ENCODE data around the gene ARHGAP25.

Gene ARHGAP25

DNA sequence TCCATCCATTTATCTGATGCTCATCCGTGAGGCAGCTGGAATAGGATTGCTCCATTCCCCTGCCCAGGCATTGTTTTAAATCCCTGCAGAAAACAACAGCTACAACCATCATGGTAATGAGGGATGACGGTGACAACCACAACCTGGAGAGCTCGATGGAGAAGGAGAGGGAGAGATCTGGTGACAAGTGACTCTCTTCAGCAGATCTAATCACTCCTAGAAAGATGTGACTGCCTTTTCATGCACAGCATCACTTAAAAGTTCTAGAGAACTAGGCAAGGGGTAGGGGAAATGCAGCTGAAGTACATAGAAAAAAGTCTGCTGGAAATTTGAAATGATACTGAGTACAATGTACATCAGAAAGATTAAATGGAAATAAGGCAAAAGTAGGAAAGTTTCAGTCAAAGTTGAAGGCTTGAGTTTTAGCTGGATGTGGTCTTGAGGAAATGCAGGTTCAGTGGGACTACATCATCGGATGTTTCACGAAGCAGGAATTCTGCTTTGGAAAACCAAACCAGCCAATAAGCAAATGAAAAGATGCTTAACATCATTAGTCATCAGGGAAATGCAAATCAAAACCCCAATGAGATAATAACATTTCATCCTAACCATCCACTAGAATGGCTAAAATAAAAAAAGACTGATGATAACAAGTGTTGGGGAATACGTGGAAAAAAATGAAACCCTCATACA, 6.8 kb upstream of the ARHGAP25 start:
- H3K4me1 ChIP-seq (ENCODE audit: control insufficient read depth, low read length), result peaks cover 69% of the 10 kb centered on the region
- peak overlapping the region; percentile 59 for H3K4me2 ChIP-seq (ENCODE audit: low read length)
- H3K79me2 ChIP-seq (ENCODE audit: control insufficient read depth, low read length), result no peaks in the 10 kb centered on the region
- H3K36me3 ChIP-seq (ENCODE audit: control insufficient read depth, low read length), result no peaks in the 10 kb centered on the region
- no peaks in the 10 kb centered on the region for H3K9me3 ChIP-seq (ENCODE audit: control insufficient read depth, insufficient read depth, low read length)
- H3K27me3 ChIP-seq (ENCODE audit: control insufficient read depth, low read length), result no peaks in the 10 kb centered on the region
- peak overlapping the region; percentile 50 for H3K27ac ChIP-seq (ENCODE audit: low read depth, low read length)
- peaks cover 4% of the 10 kb centered on the region; the same call in 1 of the 2 replicates for H3F3A ChIP-seq (ENCODE audit: control insufficient read depth, insufficient read depth)
- no peaks in the 10 kb centered on the region for H3K9me2 ChIP-seq (replicated peaks; ENCODE audit: control insufficient read depth, low read length)
- TF ChIP-seq, protein P1, sequence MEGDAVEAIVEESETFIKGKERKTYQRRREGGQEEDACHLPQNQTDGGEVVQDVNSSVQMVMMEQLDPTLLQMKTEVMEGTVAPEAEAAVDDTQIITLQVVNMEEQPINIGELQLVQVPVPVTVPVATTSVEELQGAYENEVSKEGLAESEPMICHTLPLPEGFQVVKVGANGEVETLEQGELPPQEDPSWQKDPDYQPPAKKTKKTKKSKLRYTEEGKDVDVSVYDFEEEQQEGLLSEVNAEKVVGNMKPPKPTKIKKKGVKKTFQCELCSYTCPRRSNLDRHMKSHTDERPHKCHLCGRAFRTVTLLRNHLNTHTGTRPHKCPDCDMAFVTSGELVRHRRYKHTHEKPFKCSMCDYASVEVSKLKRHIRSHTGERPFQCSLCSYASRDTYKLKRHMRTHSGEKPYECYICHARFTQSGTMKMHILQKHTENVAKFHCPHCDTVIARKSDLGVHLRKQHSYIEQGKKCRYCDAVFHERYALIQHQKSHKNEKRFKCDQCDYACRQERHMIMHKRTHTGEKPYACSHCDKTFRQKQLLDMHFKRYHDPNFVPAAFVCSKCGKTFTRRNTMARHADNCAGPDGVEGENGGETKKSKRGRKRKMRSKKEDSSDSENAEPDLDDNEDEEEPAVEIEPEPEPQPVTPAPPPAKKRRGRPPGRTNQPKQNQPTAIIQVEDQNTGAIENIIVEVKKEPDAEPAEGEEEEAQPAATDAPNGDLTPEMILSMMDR (IDR thresholded peaks at IDR 0.05; ENCODE audit: low read depth, low read length, poor library complexity, severe bottlenecking), result no peak
- no peak for TF ChIP-seq EZH2phosphoT487 (IDR thresholded peaks at IDR 0.05; ENCODE audit: borderline replicate concordance, low read length)
- H3K4me3 ChIP-seq (ENCODE audit: low read length), result peak overlapping the region; percentile 42
- H4K20me1 ChIP-seq (ENCODE audit: control insufficient read depth, insufficient read depth, low read depth, low read length), result no peaks in the 10 kb centered on the region

DNA sequence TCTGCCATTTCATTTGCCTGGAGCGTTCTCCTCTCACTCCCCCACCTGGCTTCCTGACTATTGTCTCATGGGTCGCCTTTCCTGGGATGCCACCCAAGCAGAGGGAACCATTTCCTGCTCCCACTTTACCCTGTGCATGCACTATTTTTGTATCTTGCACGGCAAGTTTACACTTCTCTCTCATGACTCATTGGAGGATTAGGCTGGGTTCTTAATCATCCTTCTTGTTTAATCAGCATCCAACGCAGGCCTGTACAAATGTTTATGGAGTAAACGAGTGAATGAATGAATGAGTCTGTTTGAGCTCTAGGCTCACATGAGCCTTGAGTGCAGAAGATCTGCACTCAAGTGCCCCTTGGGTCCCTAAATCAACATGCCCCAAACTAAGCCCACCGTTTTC, 3.8 kb upstream of the ARHGAP25 start:
- Histone ChIP-seq H3K9me3 (ENCODE audit: control insufficient read depth, insufficient read depth, low read length) (no peaks in the 10 kb centered on the region), H3K4me2 (ENCODE audit: low read length) (no peak overlapping the region), H3K79me2 (ENCODE audit: control insufficient read depth, low read length) (peaks cover 7% of the 10 kb centered on the region), H3K27ac (ENCODE audit: low read depth, low read length) (no peak overlapping the region), H3K9me2 (replicated peaks; ENCODE audit: control insufficient read depth, low read length) (no peaks in the 10 kb centered on the region), H3K4me3 (ENCODE audit: low read length) (no peak overlapping the region), H4K20me1 (ENCODE audit: control insufficient read depth, insufficient read depth, low read depth, low read length) (no peaks in the 10 kb centered on the region), H3F3A (ENCODE audit: control insufficient read depth, insufficient read depth) (peaks cover 25% of the 10 kb centered on the region), H3K36me3 (ENCODE audit: control insufficient read depth, low read length) (no peaks in the 10 kb centered on the region), H3K27me3 (ENCODE audit: control insufficient read depth, low read length) (no peaks in the 10 kb centered on the region), H3K4me1 (ENCODE audit: control insufficient read depth, low read length) (peaks cover 69% of the 10 kb centered on the region)
- TF ChIP-seq, protein P1 (IDR thresholded peaks at IDR 0.05; ENCODE audit: low read depth, low read length, poor library complexity, severe bottlenecking), result no peak
- no peak for TF ChIP-seq EZH2phosphoT487 (IDR thresholded peaks at IDR 0.05; ENCODE audit: borderline replicate concordance, low read length)

DNA sequence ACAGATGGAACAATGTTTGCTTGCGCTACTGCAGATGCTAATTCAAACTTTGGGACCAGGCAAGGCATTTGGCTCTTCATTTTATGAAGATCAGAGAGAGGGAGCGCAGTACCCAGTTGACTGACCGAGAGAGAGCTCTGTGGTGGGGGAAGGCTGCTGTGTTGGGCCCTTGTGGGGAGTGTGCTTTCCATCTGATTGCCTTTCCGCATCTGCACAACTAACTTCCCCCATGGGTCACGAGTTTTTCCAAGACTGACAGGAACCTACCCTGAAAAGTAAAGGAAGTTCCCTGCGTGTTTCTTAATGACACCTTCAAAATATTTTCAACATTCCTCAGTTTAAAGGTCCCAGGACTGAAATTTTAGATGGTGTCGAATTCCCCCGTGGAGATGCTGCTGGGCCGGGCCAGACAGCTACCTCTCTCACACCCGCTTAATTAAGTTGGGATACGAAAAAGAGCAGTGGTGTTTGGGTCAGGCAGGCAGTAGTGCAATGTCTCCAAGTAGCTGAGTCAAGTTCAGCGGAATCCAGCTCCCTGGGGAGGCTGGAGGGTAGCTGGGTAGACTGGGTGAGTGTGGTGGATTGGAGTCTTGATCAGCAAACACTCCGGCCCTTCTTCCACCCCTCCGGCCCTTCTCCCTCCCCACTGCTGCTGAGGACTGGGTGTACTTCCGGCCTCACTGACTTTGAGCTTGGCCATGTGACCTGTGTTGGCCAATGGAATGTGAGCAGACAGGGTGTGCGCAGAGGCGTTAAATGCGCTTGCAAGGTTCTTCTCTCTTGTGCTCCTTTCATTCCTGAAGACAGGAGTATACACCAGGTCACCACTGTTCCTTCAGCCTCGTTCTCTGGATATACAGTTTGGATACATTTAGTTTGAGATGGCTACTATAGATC, 2.3 kb upstream of the ARHGAP25 start:
- H3K27ac ChIP-seq (ENCODE audit: low read depth, low read length), result no peak overlapping the region
- no peaks in the 10 kb centered on the region for H3K27me3 ChIP-seq (ENCODE audit: control insufficient read depth, low read length)
- TF ChIP-seq, protein P1 (IDR thresholded peaks at IDR 0.05; ENCODE audit: low read depth, low read length, poor library complexity, severe bottlenecking), result no peak
- TF ChIP-seq EZH2phosphoT487 (IDR thresholded peaks at IDR 0.05; ENCODE audit: borderline replicate concordance, low read length), result no peak
- peaks cover 68% of the 10 kb centered on the region for H3K4me1 ChIP-seq (ENCODE audit: control insufficient read depth, low read length)
- H3K9me2 ChIP-seq (replicated peaks; ENCODE audit: control insufficient read depth, low read length), result no peaks in the 10 kb centered on the region
- H3K9me3 ChIP-seq (ENCODE audit: control insufficient read depth, insufficient read depth, low read length), result no peaks in the 10 kb centered on the region
- H3K4me3 ChIP-seq (ENCODE audit: low read length), result no peak overlapping the region
- no peak overlapping the region for H3K4me2 ChIP-seq (ENCODE audit: low read length)
- H3F3A ChIP-seq (ENCODE audit: control insufficient read depth, insufficient read depth), result peaks cover 22% of the 10 kb centered on the region
- H4K20me1 ChIP-seq (ENCODE audit: control insufficient read depth, insufficient read depth, low read depth, low read length), result no peaks in the 10 kb centered on the region
- H3K79me2 ChIP-seq (ENCODE audit: control insufficient read depth, low read length), result peaks cover 22% of the 10 kb centered on the region
- H3K36me3 ChIP-seq (ENCODE audit: control insufficient read depth, low read length), result no peaks in the 10 kb centered on the region
